Fibroblast of mammary gland (primary cell): ENCODE results near the gene CNTN2.

Experiments
- DNase-seq: peaks from one replicate; pipeline ENCODE4 v3.0.0-alpha.2; 2010; ENCODE audit warnings: low read depth
- H3K4me3 ChIP-seq: 2 replicates; pipeline ENCODE4 v1.5.1; 2011; ENCODE audit warnings: low read depth, mild to moderate bottlenecking, low read length, moderate library complexity; ENCODE audit not compliant: control insufficient read depth
- TF ChIP-seq, protein P1 (sequence below): conservative IDR thresholded peaks from 2 replicates; pipeline ENCODE4 v1.5.1; 2011; ENCODE audit warnings: low read depth, low read length, inconsistent platforms; ENCODE audit not compliant: control insufficient read depth, insufficient read depth

Gene CNTN2

DNA sequence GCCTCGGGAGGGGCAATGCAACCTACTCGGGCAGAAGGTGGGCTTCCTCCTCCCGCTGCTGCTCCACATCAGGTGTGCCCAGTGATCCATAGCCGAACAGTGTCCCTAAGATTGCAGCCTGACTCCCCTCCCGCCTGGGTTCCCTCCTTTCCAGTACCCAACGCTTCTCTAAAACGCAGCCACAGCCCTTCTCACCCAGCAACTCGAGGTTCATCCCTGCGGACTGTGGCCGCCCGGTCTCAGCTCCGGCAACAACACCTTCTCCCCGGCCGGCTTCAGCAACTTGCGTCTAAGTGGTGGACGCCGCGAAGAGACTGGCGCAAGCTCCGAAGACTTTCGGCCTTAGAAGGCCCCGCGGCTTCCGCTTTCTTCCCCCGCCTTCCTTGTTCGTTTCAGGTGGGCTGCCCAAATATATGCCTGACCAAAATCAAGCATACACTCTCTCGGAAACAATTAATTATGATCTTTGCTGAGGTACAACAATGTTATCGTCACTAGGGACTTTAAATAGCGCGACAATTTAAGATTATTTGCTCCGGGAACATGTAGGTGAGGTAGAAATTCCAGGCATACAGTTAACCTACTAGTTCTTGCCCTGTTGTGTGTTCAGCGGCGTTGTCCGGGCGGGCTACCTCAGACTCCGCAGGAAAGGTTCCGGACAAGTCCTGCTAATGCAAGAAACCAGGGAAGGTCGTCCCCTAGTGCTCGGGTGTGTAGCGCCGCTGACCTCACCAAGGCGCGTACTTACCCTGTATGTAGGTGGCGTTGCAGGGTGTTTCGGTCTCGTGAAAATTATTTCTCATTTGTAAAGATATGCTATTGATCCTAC is 78.9 kb downstream of the CNTN2 start, which contains the start of gene RBBP5:
RBBP5 (minus strand) TSS at position 319 of the 829 bp plus-strand sequence; CDS start at position 214, 105 bp downstream.
- peak; percentile 98 for DNase-seq
- peak within 1 kb of the TSS; percentile 97 for H3K4me3 ChIP-seq
- TF ChIP-seq, protein P1, sequence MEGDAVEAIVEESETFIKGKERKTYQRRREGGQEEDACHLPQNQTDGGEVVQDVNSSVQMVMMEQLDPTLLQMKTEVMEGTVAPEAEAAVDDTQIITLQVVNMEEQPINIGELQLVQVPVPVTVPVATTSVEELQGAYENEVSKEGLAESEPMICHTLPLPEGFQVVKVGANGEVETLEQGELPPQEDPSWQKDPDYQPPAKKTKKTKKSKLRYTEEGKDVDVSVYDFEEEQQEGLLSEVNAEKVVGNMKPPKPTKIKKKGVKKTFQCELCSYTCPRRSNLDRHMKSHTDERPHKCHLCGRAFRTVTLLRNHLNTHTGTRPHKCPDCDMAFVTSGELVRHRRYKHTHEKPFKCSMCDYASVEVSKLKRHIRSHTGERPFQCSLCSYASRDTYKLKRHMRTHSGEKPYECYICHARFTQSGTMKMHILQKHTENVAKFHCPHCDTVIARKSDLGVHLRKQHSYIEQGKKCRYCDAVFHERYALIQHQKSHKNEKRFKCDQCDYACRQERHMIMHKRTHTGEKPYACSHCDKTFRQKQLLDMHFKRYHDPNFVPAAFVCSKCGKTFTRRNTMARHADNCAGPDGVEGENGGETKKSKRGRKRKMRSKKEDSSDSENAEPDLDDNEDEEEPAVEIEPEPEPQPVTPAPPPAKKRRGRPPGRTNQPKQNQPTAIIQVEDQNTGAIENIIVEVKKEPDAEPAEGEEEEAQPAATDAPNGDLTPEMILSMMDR = peak; percentile 78

DNA sequence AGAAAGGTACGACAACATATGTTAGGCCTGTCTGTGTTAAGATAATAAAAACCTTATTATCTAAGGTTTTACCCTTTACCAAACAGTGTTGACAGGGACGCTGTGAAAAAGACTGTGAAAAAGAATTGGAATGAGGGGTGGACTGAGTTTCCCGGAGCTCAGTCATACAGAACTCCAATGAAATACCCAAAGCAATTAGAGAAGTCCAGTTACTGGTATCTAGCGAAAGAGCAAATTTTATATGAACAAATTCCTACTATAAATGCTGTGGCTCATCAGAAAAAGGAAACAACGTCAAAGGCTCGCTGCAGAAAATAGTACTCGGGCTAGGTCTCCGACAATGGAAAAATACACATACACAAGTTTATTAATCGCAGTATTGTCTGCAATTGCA is 79.5 kb downstream of the CNTN2 start:
- TF ChIP-seq, protein P1 = no peak
- DNase-seq = no peak
- peak overlapping the region; percentile 97 for H3K4me3 ChIP-seq

DNA sequence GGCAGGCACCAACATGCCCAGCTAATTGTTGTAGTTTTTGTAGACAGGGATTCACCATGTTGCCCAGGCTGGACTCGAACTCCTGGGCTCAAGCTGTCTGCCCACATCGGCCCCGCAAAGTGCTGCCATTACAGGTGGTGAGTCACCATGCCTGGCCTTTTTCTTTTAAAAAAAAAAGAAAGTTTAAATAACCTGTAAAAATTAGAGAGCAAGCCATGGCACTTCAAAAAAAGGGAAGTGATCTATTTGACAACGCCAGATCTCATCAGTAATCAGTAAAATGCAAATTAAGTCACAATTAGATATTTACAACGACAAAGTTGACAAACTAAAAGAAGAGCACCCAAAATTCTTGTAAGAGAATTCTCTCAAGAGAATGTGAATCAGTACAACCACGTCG is 81.7 kb downstream of the CNTN2 start:
- no peak overlapping the region for H3K4me3 ChIP-seq
- DNase-seq = no peak
- TF ChIP-seq, protein P1 = no peak

DNA sequence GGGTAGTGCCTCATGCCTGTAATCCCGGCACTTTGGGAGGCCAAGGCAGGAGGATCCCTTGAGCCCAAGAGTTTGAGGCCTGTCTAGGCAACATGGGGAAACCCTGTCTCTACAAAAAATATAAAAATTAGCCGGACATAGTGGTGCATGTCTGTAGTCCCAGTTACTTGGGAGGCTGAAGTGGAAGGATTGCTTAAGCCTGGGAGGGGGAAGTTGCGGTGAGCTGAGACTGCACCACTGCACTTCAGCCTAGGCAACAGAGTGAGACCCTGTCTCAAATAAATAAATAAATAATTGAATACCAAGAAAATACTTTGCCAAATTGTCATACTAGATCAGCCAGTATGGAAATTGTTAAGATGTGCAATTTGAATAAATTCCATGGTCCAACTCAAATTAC is 84.6 kb downstream of the CNTN2 start:
- no peak overlapping the region for H3K4me3 ChIP-seq
- DNase-seq = no peak
- TF ChIP-seq, protein P1 = no peak
